GM19452 (cell line): ENCODE measurements around the gene CMTM7.

Source experiments
- ATAC-seq: cut with Tn5 transposase; IDR thresholded peaks from one replicate; pipeline ENCODE4 v1.9.1; 2021; ENCODE audit not compliant: unreplicated experiment

The CMTM7 gene

GRCh38 chr3:32434206-32434605 is 42.6 kb downstream of the CMTM7 start:
- no peak for ATAC-seq

DNA sequence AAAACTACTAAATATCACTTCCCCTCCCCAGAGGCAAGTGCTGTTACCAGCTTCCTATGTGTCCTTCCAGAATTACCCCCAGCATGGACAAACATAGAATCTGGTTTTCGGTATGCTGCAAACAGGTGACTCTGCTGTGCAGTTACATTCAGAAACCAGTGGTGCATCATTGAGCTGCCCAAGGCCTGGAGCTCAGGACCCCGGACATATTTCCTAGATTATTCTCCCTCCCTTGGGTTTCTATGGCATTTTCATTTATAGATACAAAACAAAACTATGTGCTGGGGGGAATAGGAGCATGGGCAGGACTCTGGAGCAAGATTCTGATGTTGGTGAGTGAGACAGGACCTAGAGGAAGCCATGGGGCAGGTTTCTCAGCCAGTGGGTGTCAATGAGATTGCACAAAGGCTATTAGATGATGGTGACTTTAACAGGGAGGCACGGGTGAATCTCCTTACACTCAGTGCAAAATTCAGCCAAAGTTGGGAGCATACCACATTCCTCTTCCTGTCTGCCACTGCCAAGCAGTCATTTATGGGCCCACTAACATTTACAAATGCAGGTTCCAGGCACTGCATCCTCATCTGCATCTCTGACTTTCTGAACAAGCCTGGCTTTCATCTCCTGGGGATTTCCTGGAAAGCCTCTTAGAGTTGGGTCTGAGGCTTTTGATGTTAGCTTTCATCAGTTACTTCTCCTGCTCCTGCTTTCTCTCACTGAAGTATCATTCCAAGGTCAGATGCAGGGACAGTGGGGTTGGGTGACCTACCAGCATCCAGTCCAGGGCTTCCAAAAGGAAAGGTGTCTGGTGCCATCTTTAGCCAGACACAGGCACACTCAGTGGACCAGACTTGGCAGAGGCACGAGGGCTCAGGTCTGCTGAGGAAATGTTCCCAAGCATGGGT is 44.5 kb downstream of the CMTM7 start:
- ATAC-seq = no peak

- peak; percentile 36 for ATAC-seq
Measured at GRCh38 chr3:32436816-32437189, 45.1 kb downstream of the CMTM7 start.

GRCh38 chr3:32437896-32438295 is 46.2 kb downstream of the CMTM7 start:
- no peak for ATAC-seq

DNA sequence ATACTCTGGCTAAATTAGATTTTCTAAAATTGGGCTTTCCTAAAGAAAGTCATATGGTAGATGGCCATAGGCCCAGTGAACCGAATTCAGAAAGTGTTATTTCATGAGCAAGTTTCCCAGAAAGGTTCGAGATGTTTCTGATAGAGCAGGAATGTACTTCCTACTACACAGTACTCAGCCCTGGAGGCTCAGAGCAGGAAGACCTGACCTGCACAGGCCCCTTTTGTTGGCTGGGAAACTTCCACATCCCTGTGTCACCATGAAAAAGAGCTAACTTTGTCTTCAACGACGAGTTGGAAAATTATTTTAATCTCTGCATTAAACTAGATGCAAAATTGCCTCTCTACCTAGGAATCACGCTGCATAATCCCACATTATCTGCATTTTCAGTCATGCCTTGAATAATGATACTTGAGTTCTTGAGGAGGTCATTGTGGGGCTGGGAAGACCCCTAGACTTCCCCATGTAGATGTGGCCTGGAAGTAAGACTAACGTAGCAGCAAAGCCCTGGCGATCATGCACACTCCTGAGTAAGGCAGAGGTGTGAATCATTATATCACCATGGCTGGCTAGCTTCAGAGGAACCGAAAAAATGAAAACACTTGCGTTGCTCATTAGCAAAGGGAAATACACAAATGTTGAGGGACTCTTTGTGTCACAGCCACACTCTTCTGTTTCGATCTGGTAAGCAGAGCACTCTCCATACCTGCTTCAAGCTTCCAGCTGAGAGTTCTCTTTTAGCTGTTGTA is 47.1 kb downstream of the CMTM7 start:
- ATAC-seq = peak; percentile 87

DNA sequence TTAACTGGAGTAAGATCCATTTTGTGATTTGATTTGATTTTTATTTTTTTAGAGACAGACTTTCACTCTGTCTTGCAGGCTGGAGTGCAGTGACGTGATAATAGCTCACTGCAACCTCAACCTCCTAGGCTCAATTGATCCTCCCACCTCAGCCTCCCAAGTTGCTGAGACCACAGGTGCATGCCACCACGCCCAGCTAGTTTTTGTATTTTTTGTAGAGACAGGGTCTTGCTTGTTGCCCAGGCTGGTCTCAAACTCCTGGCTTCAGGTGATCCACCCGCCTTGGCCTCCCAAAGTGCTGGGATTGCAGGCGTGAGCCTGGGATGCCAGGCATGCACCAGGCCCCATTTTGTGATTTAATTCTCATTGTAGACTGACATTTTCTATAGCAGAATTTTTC is 47.8 kb downstream of the CMTM7 start:
- peak; percentile 35 for ATAC-seq

- ATAC-seq = no peak
Measured at GRCh38 chr3:32440611-32441350, 49.1 kb downstream of the CMTM7 start.

DNA sequence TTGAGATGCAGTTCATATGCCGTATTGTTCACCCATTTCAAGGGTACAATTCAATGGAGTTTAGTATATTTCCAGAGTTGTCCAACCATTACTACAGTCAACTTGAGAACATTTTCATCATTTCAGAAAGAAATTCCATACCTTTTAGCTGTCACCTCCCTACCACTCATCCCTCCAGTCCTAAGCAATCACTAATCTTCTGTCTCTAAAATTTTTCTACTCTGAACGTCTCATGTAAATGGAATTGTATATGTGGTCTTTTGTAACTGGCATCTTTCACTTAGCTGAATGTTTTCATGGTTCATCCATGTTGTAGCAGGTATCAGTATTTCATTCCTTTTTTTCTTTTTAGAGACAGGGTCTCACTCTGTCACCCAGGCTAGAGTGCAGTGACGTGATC is 51.1 kb downstream of the CMTM7 start:
- ATAC-seq = no peak

DNA sequence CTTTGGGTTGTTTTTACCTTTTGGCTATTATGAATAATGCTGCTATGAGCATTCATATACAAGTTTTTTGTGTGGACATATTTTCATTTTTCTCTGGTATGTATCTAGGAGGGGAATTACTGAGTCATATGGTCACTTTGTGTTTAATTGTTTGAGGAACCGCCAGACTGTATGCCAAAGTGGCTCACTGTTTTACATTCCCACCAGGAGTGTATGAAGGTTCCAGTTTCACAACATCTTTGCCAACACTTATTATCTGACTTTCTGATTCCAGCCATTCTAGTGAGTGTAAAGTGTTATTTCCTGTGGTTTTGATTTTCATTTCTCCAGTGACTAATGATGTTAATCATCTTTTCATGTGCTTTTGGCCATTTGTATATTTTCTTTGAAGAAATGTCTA is 51.8 kb downstream of the CMTM7 start:
- ATAC-seq = no peak

DNA sequence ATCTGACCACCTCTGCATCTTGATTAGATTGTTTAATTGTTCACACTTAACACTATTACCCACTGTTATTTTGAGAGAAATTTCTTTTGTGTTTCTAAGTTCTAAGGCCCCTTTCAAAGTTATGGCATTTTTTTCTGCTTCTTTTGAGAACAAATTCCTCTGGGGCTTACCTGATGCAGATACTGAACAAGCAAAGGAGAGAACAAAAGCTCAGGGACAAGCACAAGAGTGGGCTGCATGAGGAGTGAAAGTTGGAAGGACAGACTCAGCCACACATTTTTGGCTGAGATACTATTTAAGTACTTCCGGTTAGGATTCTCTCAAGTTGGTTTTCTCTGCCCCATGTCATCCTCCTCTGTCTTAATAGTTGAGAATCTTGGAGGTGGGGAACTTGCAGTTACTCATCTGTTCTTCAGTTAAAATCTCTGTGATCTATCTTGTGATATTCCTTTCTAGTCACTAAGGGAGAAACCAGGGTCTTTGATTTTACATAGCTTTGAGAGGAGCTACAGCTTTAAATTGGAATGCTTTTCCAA is 56.3 kb downstream of the CMTM7 start:
- no peak for ATAC-seq

DNA sequence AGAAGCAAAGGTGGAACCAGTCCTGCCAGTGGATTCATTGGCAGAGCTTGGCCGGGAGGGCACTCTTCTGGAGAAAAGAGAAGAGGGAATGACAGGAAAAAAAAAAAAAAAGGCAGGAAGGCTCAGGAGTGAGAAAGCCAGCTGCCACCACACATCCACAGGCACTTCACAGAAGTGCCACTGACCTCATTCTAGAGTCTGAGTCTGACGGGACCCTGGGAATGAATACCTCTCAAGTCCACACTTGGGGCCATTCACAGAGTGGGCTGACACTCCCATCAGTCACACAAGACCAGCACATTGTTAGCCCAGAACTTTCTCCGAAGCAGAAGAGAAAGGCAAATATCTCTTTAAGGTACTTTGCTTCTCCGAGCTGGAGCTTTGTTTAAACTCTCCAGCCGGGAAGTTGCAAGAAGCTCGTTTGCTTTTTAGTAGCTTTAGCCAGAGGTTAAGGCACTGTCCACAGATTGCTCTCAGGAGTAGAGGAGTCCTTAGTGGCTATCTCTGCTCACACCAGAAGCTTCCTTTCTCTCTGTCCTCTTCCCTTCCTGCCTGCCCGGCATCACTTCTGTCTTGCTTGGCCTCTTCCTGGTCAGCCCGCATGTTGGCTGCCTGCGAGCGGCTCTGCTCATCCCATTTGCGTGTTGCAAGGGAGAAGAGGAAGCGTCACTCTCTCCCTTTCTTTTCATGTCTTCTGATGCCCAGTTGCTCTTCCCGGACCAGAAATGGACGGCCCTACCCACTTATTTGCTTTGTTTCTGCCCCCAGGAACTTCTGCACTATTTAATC is 57.2 kb downstream of the CMTM7 start:
- no peak for ATAC-seq

DNA sequence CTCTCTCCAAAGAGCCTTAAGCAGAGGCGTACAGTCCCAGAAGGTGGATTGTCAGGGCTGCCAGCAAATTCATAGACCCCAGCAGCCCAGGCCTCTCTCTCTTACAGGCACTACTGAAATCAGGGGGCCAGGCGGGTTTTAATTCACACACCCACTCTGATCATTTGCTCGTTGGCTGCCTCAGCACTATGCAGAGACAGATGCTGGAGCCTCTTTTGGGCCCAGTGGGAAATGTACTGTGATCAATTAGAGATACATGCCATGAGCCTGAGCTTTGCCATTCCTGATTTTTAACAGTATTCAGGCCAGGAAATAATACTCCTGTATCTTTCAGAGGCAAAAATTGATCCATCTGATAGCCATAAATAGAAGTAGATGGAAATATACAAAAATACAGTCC is 58.0 kb downstream of the CMTM7 start:
- no peak for ATAC-seq

DNA sequence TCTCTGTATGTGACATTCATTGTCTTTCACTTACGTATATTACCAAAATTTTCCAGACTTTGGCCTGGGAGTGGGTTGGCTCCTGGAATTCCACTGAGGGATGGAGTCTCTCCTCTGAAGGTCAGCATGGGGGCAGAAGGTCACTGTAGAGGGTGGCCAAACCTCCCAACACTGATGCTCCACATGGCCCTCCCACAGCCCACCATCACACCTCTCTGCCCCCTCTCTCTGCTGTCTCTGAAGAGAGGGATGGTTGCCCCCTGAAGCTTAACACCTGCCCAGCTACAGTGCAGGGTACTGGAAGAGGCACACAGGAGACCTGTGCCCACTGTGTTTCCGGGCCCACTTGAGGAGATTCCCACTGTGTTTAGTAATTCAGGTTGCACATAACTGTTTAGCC is 58.8 kb downstream of the CMTM7 start:
- ATAC-seq = no peak

DNA sequence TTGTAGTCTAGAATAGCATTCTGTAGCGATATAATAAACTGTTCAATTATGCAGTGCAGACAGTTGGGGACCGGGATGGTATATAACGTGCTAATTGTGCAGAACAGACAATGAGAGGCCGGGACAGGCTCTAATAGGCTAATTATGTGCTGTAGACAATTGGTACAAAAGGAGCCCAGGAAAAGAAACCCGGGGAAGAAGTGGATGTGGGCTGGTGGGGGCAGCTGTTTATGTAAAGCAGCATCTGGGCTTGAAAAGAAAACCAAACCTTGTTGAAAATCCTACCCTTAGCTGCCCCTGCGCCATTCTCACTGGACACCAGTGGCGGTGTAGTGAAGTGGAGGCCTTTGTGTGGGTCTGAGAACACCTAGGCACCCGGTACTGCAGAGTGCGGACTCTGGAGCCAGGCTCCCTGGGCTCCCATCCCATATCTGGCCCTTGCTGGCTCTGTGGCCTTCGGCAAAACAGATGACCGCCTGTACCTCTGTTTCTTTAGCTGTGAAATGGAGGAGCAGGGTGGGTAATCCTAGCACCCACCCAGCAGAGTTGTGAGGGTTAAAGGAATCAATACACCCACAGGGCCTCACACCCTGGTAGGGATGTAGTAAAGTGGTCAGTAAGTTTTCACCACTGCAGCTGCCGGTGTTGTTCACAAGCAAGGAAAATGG is 59.5 kb downstream of the CMTM7 start:
- ATAC-seq = no peak

DNA sequence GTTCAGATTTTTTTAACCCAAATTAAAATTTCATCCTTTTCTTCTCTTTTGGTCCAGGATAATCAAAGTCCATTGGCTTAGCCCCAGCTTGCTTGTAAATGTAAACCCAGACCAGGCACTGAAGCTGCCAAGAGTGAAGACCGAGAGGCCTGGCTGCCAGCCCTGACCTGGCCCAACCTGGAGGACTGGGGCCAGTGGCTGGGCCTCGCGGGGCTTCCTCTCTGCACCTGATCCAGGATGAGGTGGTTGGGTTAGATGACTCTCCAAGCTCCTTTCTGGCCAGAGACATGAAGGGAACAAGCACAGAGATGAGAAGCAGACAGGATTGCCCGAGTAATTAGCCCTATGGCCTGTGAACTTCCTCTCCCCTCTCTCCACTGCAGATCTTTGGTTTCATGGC is 60.4 kb downstream of the CMTM7 start:
- ATAC-seq = no peak

GRCh38 chr3:32453346-32453745 is 61.7 kb downstream of the CMTM7 start:
- no peak for ATAC-seq

DNA sequence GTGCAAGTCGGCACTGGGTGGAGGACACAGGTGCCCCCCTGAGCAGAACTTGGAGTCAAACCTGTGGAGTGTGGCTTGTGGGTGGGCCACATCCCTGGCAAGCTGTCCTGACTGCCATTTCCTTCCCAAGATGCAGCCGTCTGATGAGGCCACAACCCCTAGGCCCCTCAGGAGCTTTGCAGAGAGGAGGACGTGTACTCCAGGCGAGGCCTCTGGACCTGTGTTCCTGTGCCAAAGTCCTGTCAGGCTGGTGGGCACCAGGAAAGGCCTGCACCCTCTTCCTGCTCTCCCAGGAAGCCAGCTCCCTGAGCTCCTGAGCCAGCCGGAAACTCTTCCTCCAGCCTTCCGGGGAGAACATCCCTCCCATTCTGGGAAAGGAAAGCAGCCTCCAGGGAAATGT is 62.5 kb downstream of the CMTM7 start:
- no peak for ATAC-seq

DNA sequence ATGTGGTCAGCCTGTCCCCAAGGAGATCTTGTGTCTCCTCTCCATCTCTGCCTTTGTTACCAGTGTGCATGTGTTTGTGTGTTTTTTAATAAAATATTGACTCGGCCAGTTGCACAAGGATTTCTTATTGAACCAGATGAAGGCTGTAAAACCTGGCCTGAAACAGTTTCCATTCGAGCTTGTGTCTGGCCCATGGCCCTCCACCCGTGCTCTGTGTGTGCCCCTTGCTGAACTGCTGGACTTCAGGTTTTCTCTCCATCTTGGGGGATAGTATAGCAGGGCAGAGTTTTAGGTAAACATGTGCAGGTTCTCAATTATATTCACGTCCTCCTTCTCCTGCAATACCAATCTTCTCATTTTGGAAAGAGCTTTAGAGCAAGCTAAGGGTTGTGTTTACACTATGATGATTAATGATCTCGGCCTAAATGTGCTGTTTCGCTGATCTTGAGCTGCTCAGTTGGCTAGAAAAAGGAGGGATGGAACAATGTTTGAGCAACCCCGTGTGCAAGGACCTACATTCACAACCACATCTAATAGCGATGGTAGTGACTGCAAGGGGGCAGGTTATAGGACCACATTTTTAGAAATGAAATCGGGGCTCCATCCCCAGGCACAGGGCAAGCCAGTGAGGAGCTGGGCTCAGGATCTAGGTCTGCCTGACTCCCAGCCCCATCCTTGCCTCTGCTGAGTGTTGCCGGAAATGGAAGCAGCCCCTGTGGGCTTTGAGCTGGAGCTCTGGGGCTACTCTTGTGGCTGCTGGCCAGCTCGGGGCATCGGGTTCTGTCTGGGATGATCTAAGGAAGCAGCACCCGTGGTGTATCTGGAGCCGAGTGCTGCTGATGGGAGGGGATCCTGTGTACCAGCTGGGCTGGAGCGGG is 63.3 kb downstream of the CMTM7 start:
- no peak for ATAC-seq
